AG04450 (cell line): ENCODE results near the gene TFAP2A. TPM values are rescaled to one million over a fixed set of nuclear protein-coding genes. Genes with fewer than 3 reads are reported as not detected.
A peak's percentile ranks its signal among the peaks of the same experiment; 100 is the strongest.

ENCODE experiments used
- CTCF ChIA-PET: fragments of 300-600, 350-600 bp; formaldehyde crosslinking; extraction: SDS; loops from one replicate; lab custom pipeline; 2022; ENCODE audit warnings: antibody characterized with exemption, inconsistent platforms; lab: Charles Lee
- POLR2A ChIA-PET: fragments of 350-600 bp; formaldehyde crosslinking; extraction: SDS; loops from one replicate; lab custom pipeline; 2021; ENCODE audit warnings: antibody characterized with exemption, inconsistent platforms; lab: Yijun Ruan, JAX
- DNase-seq: peaks from one replicate; pipeline ENCODE4 v3.0.0-alpha.2; 2011; ENCODE audit warnings: low read depth, low spot score
- H3K27ac ChIP-seq: one replicate; pipeline ENCODE4 v1.5.1; 2012; ENCODE audit warnings: low read depth, low read length, control low read depth
- H3K27me3 ChIP-seq: one replicate; pipeline ENCODE4 v1.6.0; 2012; ENCODE audit warnings: low read length; ENCODE audit not compliant: control insufficient read depth, insufficient read depth
- H3K4me3 ChIP-seq: 2 replicates; pipeline ENCODE4 v1.5.1; 2011; ENCODE audit warnings: mild to moderate bottlenecking, low read depth, low read length, control low read depth
- H3K9me3 ChIP-seq: 2 replicates; pipeline ENCODE4 v1.5.1; 2012; ENCODE audit warnings: low read length; ENCODE audit not compliant: control insufficient read depth, insufficient read depth
- polyA plus RNA-seq: library from polyadenylated mRNA; depleted of rRNA; stranded (reverse); fragments of >200 nt; gene quantifications from 2 replicates; pipeline ENCODE4 v1.2.3, GENCODE V29; 2011
- TF ChIP-seq, protein P1 (sequence below): IDR thresholded peaks from 2 replicates; pipeline ENCODE4 v1.5.1; 2011; ENCODE audit warnings: low read depth, low read length, control low read depth, inconsistent platforms

Gene TFAP2A
- polyA plus RNA-seq, 1 experiment, result 2.3 TPM

DNA sequence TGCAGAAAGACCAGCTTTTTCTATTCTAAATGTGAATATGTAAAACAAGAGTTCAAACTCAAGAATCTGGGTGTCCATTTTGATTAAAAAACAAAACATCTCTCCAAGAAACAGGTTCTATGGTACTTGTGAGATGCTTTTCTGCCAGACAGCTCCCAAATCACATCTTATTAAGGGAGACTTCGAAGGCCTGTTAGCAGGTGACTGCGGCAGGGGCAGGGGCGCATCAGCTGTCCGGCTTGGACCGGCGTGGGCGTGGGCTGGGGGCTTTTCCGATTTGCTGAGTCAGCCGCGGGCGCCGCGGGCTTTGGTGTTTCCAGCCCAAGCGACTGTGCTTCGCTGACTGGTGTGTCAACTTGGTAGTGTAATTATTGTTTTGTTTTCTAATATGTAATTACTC lies 32.6 kb downstream of the TFAP2A start:
- POLR2A ChIA-PET, result no interaction called here
- peaks cover 64% of the 10 kb centered on the region for H3K27me3 ChIP-seq
- CTCF ChIA-PET, result no interaction called here
- no peak overlapping the region for H3K4me3 ChIP-seq
- peaks cover 10% of the 10 kb centered on the region; the same call in 1 of the 2 replicates for H3K9me3 ChIP-seq
- no peak for DNase-seq
- TF ChIP-seq, protein P1, sequence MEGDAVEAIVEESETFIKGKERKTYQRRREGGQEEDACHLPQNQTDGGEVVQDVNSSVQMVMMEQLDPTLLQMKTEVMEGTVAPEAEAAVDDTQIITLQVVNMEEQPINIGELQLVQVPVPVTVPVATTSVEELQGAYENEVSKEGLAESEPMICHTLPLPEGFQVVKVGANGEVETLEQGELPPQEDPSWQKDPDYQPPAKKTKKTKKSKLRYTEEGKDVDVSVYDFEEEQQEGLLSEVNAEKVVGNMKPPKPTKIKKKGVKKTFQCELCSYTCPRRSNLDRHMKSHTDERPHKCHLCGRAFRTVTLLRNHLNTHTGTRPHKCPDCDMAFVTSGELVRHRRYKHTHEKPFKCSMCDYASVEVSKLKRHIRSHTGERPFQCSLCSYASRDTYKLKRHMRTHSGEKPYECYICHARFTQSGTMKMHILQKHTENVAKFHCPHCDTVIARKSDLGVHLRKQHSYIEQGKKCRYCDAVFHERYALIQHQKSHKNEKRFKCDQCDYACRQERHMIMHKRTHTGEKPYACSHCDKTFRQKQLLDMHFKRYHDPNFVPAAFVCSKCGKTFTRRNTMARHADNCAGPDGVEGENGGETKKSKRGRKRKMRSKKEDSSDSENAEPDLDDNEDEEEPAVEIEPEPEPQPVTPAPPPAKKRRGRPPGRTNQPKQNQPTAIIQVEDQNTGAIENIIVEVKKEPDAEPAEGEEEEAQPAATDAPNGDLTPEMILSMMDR, result no peak
- H3K27ac ChIP-seq, result no peak overlapping the region

DNA sequence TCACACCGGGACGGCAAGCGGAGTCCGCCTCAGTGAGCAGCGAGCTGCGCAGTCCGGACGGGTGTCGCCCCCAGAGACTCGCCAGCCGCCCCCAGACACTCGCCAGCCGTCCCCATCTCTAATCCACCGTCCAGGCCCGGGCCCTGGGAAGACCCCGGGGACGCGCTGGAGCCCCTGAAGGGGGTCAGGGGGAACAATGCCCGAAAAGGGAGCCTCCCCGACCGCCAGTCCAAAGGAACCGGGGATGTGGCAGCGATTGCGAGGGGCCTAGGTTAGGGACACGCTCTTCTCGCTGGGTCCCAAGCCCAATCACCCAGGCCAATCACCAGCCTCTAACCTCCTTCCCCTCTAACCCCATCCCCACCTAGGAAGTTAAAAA lies 33.1 kb downstream of the TFAP2A start:
- DNase-seq, result no peak
- POLR2A ChIA-PET, result no interaction called here
- no peak overlapping the region for H3K27ac ChIP-seq
- TF ChIP-seq, protein P1, result no peak
- CTCF ChIA-PET, result no interaction called here
- no peak overlapping the region for H3K4me3 ChIP-seq
- H3K27me3 ChIP-seq, result peaks cover 59% of the 10 kb centered on the region
- peaks cover 10% of the 10 kb centered on the region; the same call in 1 of the 2 replicates for H3K9me3 ChIP-seq

DNA sequence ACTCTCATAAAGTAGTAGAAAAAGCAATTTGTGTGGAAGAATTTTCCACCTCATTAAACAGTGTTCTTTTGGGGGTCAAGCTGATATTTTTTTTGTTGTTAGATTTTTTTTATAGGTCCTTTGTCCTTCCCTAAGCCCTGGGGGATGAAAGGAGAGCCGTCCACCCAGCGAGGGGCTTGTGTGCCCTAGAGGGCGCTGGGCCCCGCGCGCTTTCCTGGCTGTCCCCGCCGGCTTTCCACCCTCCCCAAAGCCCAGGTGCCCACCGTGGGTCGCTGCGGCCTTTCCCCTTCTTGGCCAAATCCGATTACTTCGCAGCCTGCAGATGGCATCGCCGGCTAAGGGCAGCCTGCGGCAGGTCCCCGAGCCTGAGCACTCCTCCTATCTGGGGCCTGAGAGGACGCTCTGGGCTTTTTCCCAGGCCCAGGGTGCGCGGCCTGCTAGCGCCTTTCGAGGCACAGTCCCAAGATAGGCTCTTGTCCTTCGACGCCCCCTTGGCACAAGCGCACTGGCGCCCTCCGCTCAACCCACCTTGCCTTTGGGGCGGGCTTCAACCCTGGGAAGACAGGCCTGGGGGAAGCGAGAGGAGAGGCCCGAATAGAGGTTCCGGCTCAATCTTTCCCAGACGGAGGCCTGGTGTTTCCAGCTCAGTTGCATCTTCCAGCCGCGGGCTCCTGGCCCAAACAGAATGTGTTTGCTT lies 33.6 kb downstream of the TFAP2A start:
- peaks cover 54% of the 10 kb centered on the region for H3K27me3 ChIP-seq
- CTCF ChIA-PET, result no interaction called here

DNA sequence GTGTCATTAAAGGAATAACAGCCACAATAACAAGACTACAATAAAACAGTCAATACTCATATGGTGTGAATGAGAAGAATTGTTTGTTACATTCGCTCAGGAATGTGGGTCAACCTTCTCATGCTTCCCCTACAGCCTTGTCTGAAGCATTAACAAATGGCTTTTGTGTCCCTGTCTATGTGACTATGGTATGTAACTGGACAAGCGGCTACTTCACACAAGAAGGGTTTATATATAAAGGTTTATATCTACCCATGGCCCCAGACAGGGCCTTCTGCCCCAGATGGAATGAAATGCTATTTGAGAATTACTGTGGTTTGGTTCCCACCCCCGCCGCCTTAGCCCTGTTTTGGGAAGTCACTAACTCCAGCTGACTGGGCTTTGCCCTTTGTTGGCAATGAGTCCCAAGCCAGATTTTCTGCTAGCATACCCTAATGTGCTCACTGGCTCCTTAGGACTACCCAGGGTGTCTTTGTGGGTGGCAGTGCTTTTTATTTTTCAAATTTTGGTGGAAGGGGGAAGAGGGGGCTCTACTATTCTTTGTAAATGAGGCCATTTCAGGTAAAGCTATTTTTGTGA lies 39.4 kb downstream of the TFAP2A start:
- no peak for DNase-seq
- H3K9me3 ChIP-seq, result no peaks in the 10 kb centered on the region
- H3K27ac ChIP-seq, result no peak overlapping the region
- ChIA-PET POLR2A (no interaction called here), CTCF (no interaction called here)
- TF ChIP-seq, protein P1, result no peak
- H3K4me3 ChIP-seq, result no peak overlapping the region
- H3K27me3 ChIP-seq, result no peaks in the 10 kb centered on the region

More for the DNA sequence above, 33.6 kb downstream of the TFAP2A start:
- TF ChIP-seq, protein P1, result 0 out of 2 replicates have a peak, but pooled peaks have one; percentile 5
- DNase-seq, result no peak
- H3K9me3 ChIP-seq, result peaks cover 10% of the 10 kb centered on the region; the same call in 1 of the 2 replicates
- no peak overlapping the region for H3K27ac ChIP-seq
- H3K4me3 ChIP-seq, result no peak overlapping the region
- POLR2A ChIA-PET, result no interaction called here

DNA sequence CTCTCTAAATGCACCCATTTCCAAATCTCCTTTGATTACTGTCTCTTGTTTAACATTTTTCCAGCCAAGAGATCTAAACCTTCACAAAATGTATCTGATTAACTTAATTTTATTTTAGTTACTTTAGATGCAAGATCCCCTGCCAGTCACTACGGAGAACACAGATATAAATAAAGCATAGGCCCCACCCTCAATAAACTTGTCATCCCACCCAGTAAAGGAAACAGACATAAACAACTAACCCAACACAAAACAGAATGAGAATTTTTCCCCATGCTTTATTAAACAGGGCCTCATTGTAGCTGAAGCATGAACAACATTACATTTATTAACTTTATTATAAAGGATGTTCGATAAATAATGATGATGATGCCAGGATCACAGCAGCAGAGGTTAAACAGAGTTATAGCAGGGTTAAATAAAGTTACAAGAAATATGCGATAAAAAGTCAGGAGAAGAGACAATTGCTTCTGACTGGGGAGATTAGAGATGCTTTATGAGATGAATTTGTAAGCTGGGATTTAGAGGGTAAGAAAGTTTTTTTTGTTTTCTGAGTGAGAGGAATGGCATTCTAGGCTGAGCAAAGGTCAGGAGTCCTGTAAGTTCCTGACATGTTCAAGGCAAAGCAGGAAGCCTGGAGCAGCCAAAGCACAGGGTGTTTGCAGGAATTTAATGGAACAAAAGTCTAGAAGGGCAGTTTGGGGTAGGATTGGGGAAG lies 41.1 kb downstream of the TFAP2A start:
- Histone ChIP-seq H3K27ac (no peak overlapping the region), H3K27me3 (no peaks in the 10 kb centered on the region), H3K4me3 (no peak overlapping the region), H3K9me3 (no peaks in the 10 kb centered on the region)
- POLR2A ChIA-PET, result no interaction called here
- CTCF ChIA-PET, result no interaction called here
- no peak for DNase-seq
- TF ChIP-seq, protein P1, result no peak
